GM13977 (cell line): ENCODE results near the gene PABPN1L.

Source experiments
- DNase-seq: peaks from one replicate; pipeline ENCODE4 v3.0.0; 2012; ENCODE audit warnings: low spot score
- CTCF ChIP-seq: IDR thresholded peaks from 2 replicates; pipeline ENCODE4 v1.5.1; 2012; ENCODE audit warnings: mild to moderate bottlenecking, control low read depth; ENCODE audit not compliant: insufficient read depth; ENCODE audit errors: extremely low read depth, missing control alignments
- in situ Hi-C: fragments of 300-500 bp; cut with MboI; formaldehyde crosslinking; loops from one replicate; pipeline ENCODE4 v1.12.0; 2022; ENCODE audit warnings: low sequenced_read_pairs, low pct_unique_long_range_greater_than_20kb, mixed read lengths, inconsistent platforms; ENCODE audit not compliant: unreplicated experiment

Gene PABPN1L

DNA sequence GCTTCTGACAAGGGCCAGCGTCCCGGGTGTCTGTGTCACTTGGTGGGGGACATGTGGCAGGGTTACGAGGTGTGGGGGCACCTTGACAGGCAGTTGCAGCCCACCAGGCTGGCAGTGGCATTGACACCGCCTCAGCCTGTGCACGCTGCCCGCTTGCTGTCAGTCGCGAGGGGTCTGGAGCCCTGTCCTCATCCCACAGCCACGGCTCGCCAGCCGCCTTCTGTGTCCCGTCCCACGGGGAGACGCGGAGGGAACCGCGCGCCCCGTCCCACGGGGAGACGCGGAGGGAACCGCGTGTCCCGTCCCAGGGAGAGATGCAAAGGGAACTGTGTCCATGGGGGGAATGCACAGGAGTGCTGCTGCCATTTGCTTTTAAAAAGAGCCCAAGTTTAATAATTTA is 3.5 kb downstream of the PABPN1L start:
- TF ChIP-seq CTCF: no peak
- in situ Hi-C loops: no loop called here
- DNase-seq: no peak

DNA sequence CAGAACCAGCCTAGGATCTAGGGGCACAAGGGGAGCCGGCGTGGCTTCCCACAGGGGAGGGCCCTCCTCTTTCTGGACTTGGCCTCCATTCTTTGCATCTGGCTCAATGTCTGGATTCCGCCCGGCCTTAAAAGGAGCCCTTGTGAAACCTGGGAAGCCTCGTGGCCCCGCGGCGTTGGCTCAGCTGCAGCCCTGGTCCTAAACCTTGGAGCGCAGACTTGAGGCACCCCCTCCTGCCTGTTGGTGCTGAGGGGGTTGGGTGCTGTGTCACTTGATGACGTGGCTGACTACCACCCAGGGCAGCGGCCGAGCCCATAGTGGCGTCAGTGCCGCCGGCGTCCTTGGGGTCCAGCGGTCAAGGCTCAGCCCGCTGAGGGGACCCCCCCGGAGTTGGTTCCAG is 5.1 kb downstream of the PABPN1L start:
- no peak for DNase-seq
- no peak for TF ChIP-seq CTCF
- in situ Hi-C loops: no loop called here

- DNase-seq: no peak
- TF ChIP-seq CTCF: no peak
- in situ Hi-C loops: no loop called here
These were observed 6.9 kb downstream of the PABPN1L start for GRCh38 chr16:88859381-88860091.

GRCh38 chr16:88857728-88858339 is 8.6 kb downstream of the PABPN1L start:
- peak; percentile 91 for DNase-seq
- in situ Hi-C loops: no loop called here
- TF ChIP-seq CTCF: peak; percentile 88

DNA sequence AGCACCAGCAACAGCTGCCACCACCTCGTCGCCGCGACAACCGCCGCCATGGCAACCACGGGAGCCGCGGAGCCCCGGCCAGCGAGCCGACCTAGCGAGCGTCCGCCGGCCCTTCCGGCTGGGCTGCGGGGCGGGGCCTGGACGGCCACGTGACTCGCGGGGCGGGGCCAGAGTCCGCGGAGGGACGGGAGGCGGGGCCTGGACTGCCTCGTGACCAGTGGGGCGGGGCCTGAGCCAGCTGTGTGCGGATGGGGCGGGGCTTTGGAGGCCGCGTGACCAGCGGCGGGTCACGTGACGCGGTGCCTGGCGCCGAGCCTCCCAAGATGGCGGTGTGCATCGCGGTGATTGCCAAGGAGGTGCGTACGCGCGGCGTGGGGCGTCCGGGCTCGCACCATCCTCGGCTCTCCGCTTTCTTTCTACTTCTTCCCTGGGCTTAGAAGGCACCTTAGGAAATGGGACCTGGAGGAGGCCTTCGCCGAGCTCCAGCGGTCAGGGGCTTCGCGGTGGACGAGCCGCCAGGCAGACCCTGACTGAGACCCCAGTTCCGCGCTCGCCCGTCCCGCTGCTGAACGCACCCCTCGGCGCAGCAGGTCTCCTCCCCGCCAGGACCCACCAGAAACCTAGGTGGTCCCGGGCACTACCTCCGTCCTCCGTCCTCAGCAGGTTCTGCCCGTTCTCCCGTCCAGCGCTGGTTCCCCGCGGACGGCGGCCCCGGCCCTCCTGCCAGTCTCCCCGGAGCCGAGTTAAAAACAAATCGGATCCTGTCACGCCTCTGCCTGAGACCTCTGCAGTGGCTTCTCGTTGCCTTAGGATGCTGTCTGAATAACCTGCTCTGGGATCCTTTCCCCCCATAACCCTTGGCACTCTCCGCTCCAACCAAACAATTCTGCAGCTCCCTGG is 9.4 kb downstream of the PABPN1L start, which contains the start of the genes GALNS and TRAPPC2L:
GALNS (minus strand) TSS at position 120 of the 900 bp plus-strand sequence; CDS start at position 50, 70 bp downstream.
TRAPPC2L (plus strand) TSS at position 300 of the 900 bp plus-strand sequence; CDS start at position 324, 24 bp downstream.
- in situ Hi-C loops: no loop called here
- DNase-seq: peak; percentile 100
- no peak for TF ChIP-seq CTCF

DNA sequence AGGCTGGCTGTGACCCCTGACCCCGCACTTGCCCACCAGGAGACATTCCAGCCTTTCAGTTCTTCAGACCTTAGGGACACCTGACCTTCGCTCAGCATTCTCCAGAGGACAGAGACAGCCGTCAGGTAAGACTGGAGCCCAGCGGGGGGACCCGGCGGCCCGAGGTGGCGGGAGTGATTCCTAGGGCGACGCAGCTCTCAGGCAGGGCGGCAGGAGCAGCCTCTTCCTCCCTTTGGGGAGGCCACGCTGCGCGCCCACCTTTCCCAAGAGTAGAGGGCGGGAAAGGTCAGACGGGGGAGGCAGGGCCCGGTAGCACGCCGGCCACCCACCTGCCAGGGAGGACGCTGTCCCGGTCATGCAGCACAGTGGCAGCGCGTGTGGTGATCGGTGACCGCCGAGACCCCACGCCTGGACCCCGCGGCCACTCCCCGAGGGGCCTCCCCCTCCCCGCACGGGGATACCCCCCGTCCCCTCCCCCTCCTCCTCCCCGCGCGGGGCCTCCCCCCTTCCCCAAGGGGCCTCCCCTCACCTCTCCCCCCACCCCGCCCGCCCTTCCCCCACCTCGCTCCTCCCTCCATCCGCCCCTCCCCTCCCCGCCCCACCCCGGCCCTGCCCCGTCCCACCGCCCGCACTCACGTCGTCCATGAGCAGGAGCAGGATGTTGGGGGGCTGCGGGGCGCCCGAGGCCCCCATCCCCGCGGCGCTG is 10.2 kb downstream of the PABPN1L start:
- DNase-seq: no peak
- in situ Hi-C loops: no loop called here
- no peak for TF ChIP-seq CTCF
